Limb (tissue), 2 donors: Measurements from ENCODE around the gene SDK1.
A peak's percentile ranks its signal among the peaks of the same experiment; 100 is the strongest.

Experiments used
- DNase-seq, 2 donors: peaks; one replicate each; pipeline ENCODE4 v3.0.0-alpha.2; 2016; ENCODE audit errors: extremely low spot score in 2 of 2

The SDK1 gene

DNA sequence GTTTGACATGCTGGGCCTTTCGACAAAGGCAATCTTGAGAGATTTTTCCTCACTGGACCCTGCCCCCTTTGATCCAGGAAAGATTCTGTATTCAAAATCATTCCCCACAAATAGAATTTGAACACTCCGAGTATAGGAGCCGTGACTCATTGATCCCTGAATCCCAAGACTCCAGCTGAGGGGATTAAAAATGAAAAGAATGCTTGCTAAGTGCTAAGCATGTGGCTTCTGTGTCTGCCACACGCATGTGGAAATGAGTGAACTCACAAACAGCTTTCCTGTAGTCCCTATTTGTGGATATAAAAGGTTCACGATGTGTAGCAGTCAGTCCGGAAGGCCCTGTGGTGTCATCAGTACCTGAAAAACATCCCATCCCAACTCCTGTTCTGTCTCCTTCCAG, 674.3 kb downstream of the SDK1 start:
- DNase-seq, result no peak

GRCh38 chr7:3977391-3977790, 676.3 kb downstream of the SDK1 start:
- DNase-seq, result no peak

DNA sequence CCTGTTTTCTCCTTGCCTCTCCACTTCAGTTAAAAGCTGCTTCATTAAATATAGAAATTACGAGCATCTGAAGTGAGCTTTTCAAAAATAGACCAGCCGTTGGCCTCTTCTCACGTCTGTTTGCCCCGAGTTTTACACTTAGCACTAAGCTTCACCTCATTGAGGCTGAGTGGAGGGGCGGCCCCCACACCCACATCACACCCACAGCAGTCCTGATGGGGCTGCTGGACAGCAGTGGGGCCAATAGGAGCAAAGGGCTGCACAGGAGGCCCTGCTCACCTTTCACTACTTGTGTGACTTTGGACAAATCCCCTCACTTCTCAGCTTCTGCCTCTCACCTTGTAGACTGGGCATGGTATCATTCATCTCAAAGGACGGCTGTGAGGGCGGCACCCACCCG, 677.8 kb downstream of the SDK1 start:
- DNase-seq, result no peak

DNA sequence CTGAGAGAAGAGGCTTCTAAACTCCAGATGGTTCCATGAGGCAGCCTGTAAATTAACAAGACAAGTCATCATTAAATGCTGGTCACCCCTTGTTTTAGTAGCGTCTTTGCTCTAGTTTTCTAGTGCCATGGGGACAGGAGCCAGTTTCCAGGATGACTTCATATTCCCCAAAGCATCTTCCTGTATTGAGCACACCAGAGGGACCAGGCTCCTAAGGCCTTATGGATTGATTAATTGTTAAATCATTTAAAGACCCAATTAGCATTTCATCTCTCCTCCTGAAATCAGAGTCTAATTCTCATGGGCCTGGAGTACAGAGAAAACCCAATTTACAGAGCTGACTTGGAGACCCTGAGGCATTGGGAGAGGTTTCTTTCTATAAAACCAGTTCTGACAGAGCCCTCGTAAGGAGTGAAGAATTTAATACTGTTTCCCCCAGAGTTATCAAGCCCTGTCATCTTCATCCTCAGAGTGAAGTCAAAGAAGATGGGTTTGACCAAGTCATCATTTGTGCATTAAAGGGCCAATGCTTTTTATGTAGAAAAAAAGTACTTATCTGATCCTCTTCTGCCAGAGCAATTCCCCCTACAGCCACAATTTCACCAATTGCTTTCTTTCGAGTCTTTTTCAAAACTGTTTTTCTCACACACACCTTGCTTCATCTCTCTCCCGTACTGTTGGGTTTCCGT, 678.7 kb downstream of the SDK1 start:
- DNase-seq, result no peak

GRCh38 chr7:3980300-3980643, 679.2 kb downstream of the SDK1 start:
- DNase-seq, result no peak

- DNase-seq, result no peak
These were observed 680.2 kb downstream of the SDK1 start for GRCh38 chr7:3981281-3981680.

DNA sequence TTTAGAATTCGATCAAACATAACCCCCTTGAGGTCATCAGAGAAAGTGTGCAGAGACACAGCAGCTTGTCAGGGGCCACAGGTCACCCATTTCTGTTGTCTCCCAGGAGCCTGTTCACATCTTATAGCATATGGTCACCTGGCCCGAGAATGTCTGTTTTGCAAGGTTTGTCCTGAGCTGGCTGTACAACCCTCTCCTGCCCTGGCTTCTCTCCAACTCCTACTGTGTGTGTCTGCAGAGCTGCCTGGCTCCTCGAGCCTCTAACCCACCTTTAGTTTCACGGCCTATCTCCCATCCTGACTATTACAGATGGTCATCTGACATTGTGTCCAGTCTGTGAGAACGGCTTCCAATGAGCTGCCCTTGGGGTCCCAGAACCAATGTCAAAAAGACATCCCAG, 683.4 kb downstream of the SDK1 start:
- no peak for DNase-seq

GRCh38 chr7:3986927-3987326, 685.9 kb downstream of the SDK1 start:
- DNase-seq, result no peak

DNA sequence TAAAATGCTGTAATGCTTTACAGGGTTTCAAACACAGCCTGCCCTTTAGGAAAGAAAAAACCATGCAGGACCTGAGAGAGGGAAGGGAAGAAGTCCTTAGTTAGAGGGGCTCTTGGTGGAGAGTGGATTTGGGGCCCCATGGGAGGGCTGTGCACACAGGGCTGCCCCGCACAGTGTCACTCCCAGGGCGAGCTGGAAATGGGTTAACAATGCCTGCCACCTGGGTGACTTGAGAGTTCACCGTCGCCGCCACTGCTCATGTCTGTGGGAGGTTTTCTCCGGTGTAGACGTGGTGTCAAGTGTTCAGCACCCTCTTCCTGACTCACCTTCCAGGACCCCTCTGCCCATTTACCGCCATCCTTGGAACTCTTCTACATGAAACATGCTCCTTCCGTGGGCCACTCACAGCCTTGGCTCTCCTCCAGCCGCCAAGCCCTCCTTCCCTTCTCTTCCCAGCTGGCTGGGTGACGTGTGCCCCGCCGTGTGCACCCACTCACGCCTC, 686.4 kb downstream of the SDK1 start:
- DNase-seq, result no peak

DNA sequence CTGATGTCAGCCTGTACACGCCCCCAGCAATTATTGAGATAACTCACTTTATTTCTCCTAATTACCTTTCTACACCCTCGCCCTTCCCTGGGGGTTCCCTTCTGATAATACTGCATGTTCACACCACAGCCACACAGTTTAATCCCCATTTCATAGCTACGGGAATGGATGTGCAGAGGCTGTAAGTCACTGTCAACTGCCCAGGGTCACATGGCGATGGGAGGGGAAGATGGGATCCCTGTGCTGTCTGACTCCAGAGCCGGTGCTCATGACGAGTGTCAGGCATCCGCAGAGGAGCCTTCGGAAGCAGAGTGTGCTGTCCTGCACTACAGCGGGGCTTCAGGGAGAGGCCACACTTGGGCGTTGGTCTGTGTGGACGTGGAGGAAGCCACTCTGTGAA, 688.7 kb downstream of the SDK1 start:
- DNase-seq, result no peak

- DNase-seq, result no peak
These were observed 690.7 kb downstream of the SDK1 start for GRCh38 chr7:3991731-3992231.

GRCh38 chr7:3992841-3993240, 691.8 kb downstream of the SDK1 start:
- no peak for DNase-seq

DNA sequence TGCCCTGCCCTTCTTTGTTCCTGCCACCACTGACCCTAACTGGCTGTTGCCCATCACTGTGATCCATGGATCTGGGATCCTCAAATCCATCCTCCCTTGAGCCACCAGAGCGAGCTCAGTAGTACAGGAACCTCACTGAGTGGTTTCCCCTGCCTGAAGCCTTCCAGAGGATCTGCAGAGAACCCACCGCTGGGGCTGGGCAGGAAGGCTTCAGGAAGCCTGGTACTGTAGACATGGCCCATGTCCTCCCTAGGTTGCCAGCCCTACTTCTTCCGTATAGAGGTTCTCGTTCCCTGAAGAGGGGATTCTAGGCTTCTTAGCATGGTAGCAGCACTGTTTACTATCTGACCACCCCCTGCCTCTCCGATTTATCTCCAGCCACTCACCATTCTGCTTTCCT, 693.7 kb downstream of the SDK1 start:
- DNase-seq, result no peak

DNA sequence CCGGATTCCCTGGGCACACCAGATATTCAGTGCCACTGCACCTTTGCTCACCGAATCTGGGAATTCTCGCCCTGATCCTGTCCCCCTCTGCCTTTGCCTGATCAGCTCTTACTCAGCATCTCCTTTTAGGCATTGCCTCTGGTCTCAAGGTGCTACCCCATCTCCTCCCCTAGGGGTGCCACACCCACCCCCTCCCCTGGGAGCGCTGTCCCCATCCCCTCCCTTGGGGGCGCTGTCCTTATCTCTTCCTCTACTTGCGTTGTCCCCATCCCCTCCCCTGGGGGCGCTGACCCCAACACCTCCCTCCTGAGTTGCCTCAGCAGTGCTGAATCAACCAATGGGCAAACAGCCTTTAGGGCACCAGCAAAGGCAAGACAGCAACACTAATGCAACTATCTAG, 694.1 kb downstream of the SDK1 start:
- no peak for DNase-seq

GRCh38 chr7:3998060-3998459, 697.0 kb downstream of the SDK1 start:
- peak; percentile 50 to 55 for DNase-seq

DNA sequence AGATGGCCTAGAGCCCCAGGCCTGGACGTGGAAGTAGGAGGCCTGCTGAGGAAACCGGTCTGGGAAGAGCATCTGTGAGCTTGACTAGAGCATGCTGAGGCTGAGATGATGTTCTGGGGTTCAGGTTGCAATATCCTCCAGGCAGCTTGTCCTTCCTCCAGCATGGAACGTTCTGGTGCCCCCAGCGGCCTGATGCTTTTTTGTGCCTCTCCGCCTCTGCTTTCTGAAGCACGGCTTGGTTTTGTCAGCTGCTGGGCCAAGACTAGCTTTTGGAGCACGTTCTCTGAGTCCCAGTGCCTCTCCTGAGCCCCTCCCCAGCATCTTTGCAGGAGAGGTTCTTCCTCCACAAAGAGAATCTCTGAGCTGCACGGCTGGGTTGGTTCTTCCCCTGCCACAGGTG, 699.1 kb downstream of the SDK1 start:
- DNase-seq, result no peak

DNA sequence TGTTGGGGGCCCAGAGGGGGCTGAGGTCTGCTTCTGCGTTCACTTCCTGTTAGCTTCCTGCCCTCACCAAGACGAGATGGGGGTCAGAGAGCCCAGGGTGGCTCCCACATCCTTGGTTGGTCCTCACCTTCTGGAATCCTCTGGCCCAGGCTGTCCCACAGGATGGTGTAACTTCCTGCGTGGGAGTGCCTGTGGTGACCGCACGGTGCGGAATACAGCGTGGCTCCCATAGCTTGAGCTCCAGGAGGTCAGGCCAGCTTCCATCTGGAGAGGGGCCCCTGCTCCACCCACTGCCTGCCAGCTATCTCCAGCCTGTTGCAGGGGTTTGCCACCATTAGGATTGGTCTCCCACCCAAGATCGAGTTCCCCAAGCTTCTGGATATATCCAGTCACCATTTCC, 699.9 kb downstream of the SDK1 start:
- no peak for DNase-seq

GRCh38 chr7:4001742-4002141, 700.7 kb downstream of the SDK1 start:
- no peak for DNase-seq

GRCh38 chr7:4003503-4003902, 702.5 kb downstream of the SDK1 start:
- DNase-seq, result no peak

DNA sequence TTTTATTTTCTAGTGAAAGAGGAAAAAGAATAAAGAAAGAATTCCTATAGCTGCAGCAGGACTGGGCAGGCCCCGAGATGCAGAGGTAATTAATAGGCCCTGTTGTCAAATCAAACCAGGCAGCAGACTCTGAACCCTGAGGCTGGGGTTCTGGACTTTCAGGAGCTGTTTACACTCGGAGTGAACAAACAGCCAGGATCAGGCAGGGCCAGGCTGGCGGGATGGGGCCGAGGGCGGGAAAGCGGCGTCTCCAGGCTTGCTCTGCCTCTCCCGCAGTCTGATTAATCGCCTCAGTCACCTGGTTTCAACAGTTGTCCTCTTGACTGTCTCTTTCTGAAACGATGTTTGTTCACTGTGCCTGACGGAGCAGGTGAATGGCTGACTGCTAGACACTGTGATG, 705.6 kb downstream of the SDK1 start:
- DNase-seq, result no peak

DNA sequence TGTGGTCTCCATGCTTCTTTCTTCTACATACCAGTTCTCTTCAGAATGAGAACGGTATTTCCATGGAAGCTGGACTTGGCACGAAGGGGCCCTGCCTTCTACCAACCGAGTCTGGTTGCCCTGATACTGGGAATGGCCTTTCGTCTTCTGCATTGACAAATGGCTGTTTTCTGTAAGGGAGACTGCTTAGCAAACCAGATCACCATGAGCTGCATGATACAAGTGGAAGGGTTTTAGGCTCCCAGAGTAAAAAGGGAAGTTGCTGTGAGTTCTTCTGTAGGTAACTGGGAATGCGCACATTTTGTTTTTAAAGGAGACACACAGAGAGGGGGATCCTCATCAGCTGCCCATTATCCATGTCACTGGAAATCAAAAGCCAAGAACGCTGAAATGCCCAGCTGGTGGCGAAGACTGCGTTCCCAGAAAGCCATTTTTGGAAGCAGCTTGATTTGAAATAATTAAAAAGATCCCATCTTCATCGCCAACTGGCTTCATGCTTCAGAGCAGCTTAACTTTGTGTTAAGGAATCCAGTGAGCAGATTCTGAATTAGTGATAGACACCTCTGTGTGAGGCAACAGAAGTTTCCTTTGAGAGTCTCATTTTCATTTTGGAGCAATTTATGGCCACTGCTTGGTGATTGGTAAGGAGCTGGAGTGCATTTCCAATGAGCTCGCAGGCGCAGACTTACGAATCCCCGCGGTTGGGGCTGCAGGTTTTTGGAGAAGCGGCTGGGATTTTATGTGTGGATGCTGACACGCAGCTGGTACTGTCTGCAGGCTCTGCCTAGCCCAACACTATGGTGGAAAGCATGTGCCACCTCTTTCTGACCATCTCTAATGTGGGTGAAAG, 708.4 kb downstream of the SDK1 start:
- DNase-seq, result no peak

- peak in 1 of 2 donors; percentile 54 for DNase-seq
These were observed 709.1 kb downstream of the SDK1 start for GRCh38 chr7:4010061-4010605.
